KG1 (cell line): ENCODE measurements around the gene MYO3B.
"Not testable (repeated sequence)": the region's sequence is repeated elsewhere in the genome, so short reads cannot be mapped to it uniquely, and the experiment has no call there.

Experiments
- DNase-seq: peaks from one replicate; lab custom pipeline; 2025; lab: John Stamatoyannopoulos, UW

MYO3B gene

GRCh38 chr2:170425281-170425751 lies 247.4 kb downstream of the MYO3B start:
- DNase-seq, result no peak

- no peak for DNase-seq
These were observed 250.9 kb downstream of the MYO3B start for GRCh38 chr2:170428868-170429267.

- DNase-seq, result no peak
These were observed 254.9 kb downstream of the MYO3B start for GRCh38 chr2:170432823-170433222.

GRCh38 chr2:170433448-170433847 lies 255.5 kb downstream of the MYO3B start:
- DNase-seq, result no peak

GRCh38 chr2:170434396-170434795 lies 256.4 kb downstream of the MYO3B start:
- DNase-seq, result not testable (repeated sequence)

- no peak for DNase-seq
These were observed 257.1 kb downstream of the MYO3B start for GRCh38 chr2:170434900-170435621.

GRCh38 chr2:170436077-170436943 lies 258.4 kb downstream of the MYO3B start:
- no peak for DNase-seq

GRCh38 chr2:170446078-170446477 lies 268.1 kb downstream of the MYO3B start:
- DNase-seq, result no peak

GRCh38 chr2:170449034-170449433 lies 271.1 kb downstream of the MYO3B start:
- DNase-seq, result no peak

- no peak for DNase-seq
These were observed 276.8 kb downstream of the MYO3B start for GRCh38 chr2:170454471-170455372.

GRCh38 chr2:170455617-170456426 lies 277.9 kb downstream of the MYO3B start:
- no peak for DNase-seq

GRCh38 chr2:170456914-170457313 lies 279.0 kb downstream of the MYO3B start:
- DNase-seq, result no peak

- DNase-seq, result no peak
These were observed 279.8 kb downstream of the MYO3B start for GRCh38 chr2:170457742-170458141.

GRCh38 chr2:170461889-170462288 lies 283.9 kb downstream of the MYO3B start:
- DNase-seq, result no peak

GRCh38 chr2:170462433-170463205 lies 284.7 kb downstream of the MYO3B start:
- no peak for DNase-seq

GRCh38 chr2:170463206-170463537 lies 285.2 kb downstream of the MYO3B start:
- DNase-seq, result no peak

GRCh38 chr2:170464268-170464667 lies 286.3 kb downstream of the MYO3B start:
- no peak for DNase-seq

GRCh38 chr2:170465241-170465640 lies 287.3 kb downstream of the MYO3B start:
- no peak for DNase-seq

GRCh38 chr2:170466632-170467031 lies 288.7 kb downstream of the MYO3B start:
- no peak for DNase-seq

- DNase-seq, result no peak
These were observed 289.8 kb downstream of the MYO3B start for GRCh38 chr2:170467568-170468422.
